ENCODE results near the gene ADRA2A. TPM values are rescaled to one million over a fixed set of nuclear protein-coding genes. Genes with fewer than 3 reads are reported as not detected.

The ADRA2A gene
- total RNA-seq: not detected in 2 replicates

GRCh38 chr10:111076682-111077478, at the start of gene ADRA2A:
Gene ADRA2A, plus strand, starts transcription at chr10:111077029. Its CDS starts 968 bp downstream, at chr10:111077997.

Other genes with a start within 250 kb of the ADRA2A start
- 78.6 and 246 TPM in 2 replicates for gene PDCD4, start 205.1 kb upstream of the ADRA2A start, total RNA-seq
- gene BBIP1, start 157.8 kb upstream of the ADRA2A start, total RNA-seq: 10.9 and 13.3 TPM in 2 replicates
- gene SHOC2, start 157.4 kb upstream of the ADRA2A start, total RNA-seq: 52.3 and 54.2 TPM in 2 replicates